ENCODE data around the gene NKAIN2.

Gene NKAIN2

GRCh38 chr6:124056407-124057334, 253.0 kb downstream of the NKAIN2 start:
- TF ChIP-seq CTCF (IDR thresholded peaks at IDR 0.05; ENCODE audit: low read length) (no peak), EZH2 (optimal IDR thresholded peaks at IDR 0.05; ENCODE audit: low read depth, low read length) (no peak), EZH2phosphoT487 (IDR thresholded peaks at IDR 0.05; ENCODE audit: low read length) (no peak)
- no peak overlapping the region for H3K4me3 ChIP-seq (ENCODE audit: low read length)
- 0 out of 2 replicates have a peak, but pooled peaks cover 6% of the 10 kb centered on the region for H3K4me1 ChIP-seq (ENCODE audit: low read length)
- no peaks in the 10 kb centered on the region for H3K27me3 ChIP-seq (replicated peaks; ENCODE audit: insufficient read depth, low read length)
- H3K36me3 ChIP-seq (replicated peaks; ENCODE audit: insufficient read depth, low read length), result no peaks in the 10 kb centered on the region
- no peaks in the 10 kb centered on the region for H3K9me2 ChIP-seq (replicated peaks; ENCODE audit: insufficient read depth, low read length)
- H2AFZ ChIP-seq (ENCODE audit: low read length), result no peak overlapping the region
- no peaks in the 10 kb centered on the region for H3K79me2 ChIP-seq (ENCODE audit: low read length)
- H4K20me1 ChIP-seq (ENCODE audit: insufficient read depth, low read length), result no peaks in the 10 kb centered on the region
- H3K9ac ChIP-seq (ENCODE audit: low read length), result no peak overlapping the region
- H3K9me3 ChIP-seq (replicated peaks; ENCODE audit: insufficient read depth, low read length), result no peaks in the 10 kb centered on the region
- H3K27ac ChIP-seq (ENCODE audit: low read length), result no peak overlapping the region
- H3F3A ChIP-seq (ENCODE audit: insufficient read depth, low read length), result no peaks in the 10 kb centered on the region
- DNase-seq, result no peak
- no peak overlapping the region for H3K4me2 ChIP-seq (ENCODE audit: low read depth, low read length)

- Histone ChIP-seq H3K27ac (ENCODE audit: low read length) (no peak overlapping the region), H3K27me3 (replicated peaks; ENCODE audit: insufficient read depth, low read length) (no peaks in the 10 kb centered on the region), H3K4me1 (ENCODE audit: low read length) (0 out of 2 replicates have a peak, but pooled peaks cover 6% of the 10 kb centered on the region), H4K20me1 (ENCODE audit: insufficient read depth, low read length) (no peaks in the 10 kb centered on the region), H3K36me3 (replicated peaks; ENCODE audit: insufficient read depth, low read length) (no peaks in the 10 kb centered on the region), H3K9me3 (replicated peaks; ENCODE audit: insufficient read depth, low read length) (no peaks in the 10 kb centered on the region), H3K9ac (ENCODE audit: low read length) (no peak overlapping the region), H3K4me3 (ENCODE audit: low read length) (no peak overlapping the region), H3K9me2 (replicated peaks; ENCODE audit: insufficient read depth, low read length) (no peaks in the 10 kb centered on the region), H3K4me2 (ENCODE audit: low read depth, low read length) (no peak overlapping the region), H3K79me2 (ENCODE audit: low read length) (no peaks in the 10 kb centered on the region), H2AFZ (ENCODE audit: low read length) (no peak overlapping the region), H3F3A (ENCODE audit: insufficient read depth, low read length) (no peaks in the 10 kb centered on the region)
- no peak for DNase-seq
- TF ChIP-seq CTCF (IDR thresholded peaks at IDR 0.05; ENCODE audit: low read length) (no peak), EZH2 (optimal IDR thresholded peaks at IDR 0.05; ENCODE audit: low read depth, low read length) (no peak), EZH2phosphoT487 (IDR thresholded peaks at IDR 0.05; ENCODE audit: low read length) (no peak)
Observed at GRCh38 chr6:124057461-124057860, 253.8 kb downstream of the NKAIN2 start.

GRCh38 chr6:124064317-124065113, 260.9 kb downstream of the NKAIN2 start:
- H3K4me3 ChIP-seq (ENCODE audit: low read length), result no peak overlapping the region
- H3K4me1 ChIP-seq (ENCODE audit: low read length), result peaks cover 8% of the 10 kb centered on the region
- no peaks in the 10 kb centered on the region for H3K79me2 ChIP-seq (ENCODE audit: low read length)
- H3K36me3 ChIP-seq (replicated peaks; ENCODE audit: insufficient read depth, low read length), result no peaks in the 10 kb centered on the region
- peak overlapping the region; percentile 29 for H3K4me2 ChIP-seq (ENCODE audit: low read depth, low read length)
- H4K20me1 ChIP-seq (ENCODE audit: insufficient read depth, low read length), result no peaks in the 10 kb centered on the region
- H2AFZ ChIP-seq (ENCODE audit: low read length), result peak overlapping the region; percentile 33; the same call in 1 of the 2 replicates
- peaks cover 4% of the 10 kb centered on the region; the same call in 1 of the 2 replicates for H3F3A ChIP-seq (ENCODE audit: insufficient read depth, low read length)
- TF ChIP-seq EZH2phosphoT487 (IDR thresholded peaks at IDR 0.05; ENCODE audit: low read length), result no peak
- TF ChIP-seq EZH2 (optimal IDR thresholded peaks at IDR 0.05; ENCODE audit: low read depth, low read length), result no peak
- TF ChIP-seq CTCF (IDR thresholded peaks at IDR 0.05; ENCODE audit: low read length), result no peak
- no peaks in the 10 kb centered on the region for H3K27me3 ChIP-seq (replicated peaks; ENCODE audit: insufficient read depth, low read length)
- peak; percentile 59 for DNase-seq
- H3K27ac ChIP-seq (ENCODE audit: low read length), result peak overlapping the region; percentile 33; the same call in 1 of the 2 replicates
- H3K9me3 ChIP-seq (replicated peaks; ENCODE audit: insufficient read depth, low read length), result no peaks in the 10 kb centered on the region
- no peaks in the 10 kb centered on the region for H3K9me2 ChIP-seq (replicated peaks; ENCODE audit: insufficient read depth, low read length)
- H3K9ac ChIP-seq (ENCODE audit: low read length), result no peak overlapping the region
